Midbrain (tissue), 1 donor: ENCODE results near the gene C2orf80.
"Not testable (repeated sequence)": the region's sequence is repeated elsewhere in the genome, so short reads cannot be mapped to it uniquely, and the experiment has no call there.

Source experiments
- DNase-seq: peaks from one replicate; lab custom pipeline; 2025; lab: John Stamatoyannopoulos, UW

Gene C2orf80

DNA sequence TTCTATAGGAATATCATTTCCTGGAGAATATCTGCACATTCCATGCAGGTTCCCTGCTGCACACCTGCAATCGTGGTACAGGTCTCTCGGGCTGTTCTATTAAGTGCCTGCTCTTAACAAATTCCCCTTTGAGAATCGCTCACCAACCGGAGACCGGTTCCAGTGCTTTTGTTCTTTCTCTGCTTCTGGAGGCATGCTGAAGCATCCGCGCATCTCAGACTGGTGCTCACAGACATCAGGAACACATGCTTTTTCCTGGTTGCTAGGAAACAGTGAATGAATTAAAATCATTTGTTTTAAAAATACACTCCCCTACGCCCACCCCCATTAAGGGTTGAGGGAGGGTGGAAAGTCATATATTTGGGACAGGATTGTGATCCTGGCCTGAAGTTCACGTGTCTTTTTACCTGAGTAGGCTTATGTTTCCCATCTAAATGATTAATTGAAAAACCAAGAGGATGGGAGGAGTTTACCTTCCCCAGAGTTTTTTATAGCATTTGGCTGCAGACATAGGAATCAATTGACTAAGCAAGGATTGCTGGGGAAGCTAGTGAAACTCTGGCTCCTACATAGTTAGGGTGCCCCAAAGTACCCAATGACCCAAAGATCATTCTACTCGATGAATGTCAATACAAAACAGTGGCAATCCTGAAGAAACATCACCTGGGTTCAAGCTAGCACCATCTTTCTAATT, at the start of gene C2orf80:
TSS of gene C2orf80 (minus strand) at position 221 of the 694 bp plus-strand sequence. CDS start 3,044 bp downstream, outside the sequence.
- DNase-seq = no peak

DNA sequence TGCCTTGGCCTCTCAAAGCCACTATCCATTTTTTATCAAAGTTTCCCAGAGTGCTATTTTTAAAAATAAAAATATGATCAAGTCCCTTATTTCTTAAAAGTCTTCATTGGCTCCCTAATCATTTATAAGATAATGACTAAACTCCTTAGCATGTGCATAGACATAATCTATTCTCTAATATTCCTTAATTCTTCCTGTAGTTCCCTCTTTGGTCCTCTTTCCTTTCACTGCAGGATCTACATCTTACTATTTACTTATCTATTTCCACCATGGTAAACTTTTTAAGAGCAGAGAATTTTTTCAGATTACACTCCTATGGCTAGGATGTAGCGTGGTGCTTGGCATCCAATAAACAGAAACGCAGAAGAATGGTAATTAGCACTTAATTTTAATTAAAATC, 46.0 kb upstream of the C2orf80 start:
- no peak for DNase-seq

DNA sequence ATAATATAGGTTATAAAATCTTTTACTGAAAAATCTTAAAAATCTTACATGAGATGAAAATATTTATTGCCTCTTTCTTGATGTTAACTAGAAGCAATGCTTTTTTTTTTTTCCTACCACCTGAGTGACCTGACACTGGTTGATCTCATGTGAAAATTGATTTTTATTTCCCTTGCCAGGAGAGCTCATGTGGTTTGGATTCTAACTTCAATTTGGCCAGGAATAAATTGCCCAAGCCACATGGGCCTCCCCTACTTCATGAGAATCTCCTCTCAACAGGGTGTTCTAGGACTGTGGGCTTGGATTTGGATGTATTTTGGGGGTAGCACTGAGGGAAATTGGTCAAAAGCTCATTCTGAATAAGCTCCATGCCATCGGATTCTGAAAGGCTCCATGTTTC, 45.0 kb upstream of the C2orf80 start:
- DNase-seq = no peak

DNA sequence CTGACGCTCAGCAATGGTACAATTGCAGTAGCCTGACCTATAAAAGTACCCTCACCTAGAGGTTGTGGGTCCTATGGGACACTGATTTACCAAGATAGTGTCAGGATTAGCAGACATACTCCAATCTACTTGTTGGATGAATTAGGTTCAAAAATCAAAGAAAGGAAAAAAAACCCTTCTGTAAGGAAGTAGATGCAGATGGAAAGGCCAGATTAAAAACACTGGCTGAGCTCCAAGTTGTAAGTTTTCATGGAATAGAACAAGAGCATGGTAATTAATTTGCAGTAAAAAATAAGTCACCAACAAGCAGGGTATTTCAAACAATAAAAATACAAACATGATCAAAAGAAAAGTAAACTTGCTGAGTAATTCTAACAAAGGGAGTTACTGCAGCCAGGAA, 38.6 kb upstream of the C2orf80 start:
- DNase-seq = no peak

DNA sequence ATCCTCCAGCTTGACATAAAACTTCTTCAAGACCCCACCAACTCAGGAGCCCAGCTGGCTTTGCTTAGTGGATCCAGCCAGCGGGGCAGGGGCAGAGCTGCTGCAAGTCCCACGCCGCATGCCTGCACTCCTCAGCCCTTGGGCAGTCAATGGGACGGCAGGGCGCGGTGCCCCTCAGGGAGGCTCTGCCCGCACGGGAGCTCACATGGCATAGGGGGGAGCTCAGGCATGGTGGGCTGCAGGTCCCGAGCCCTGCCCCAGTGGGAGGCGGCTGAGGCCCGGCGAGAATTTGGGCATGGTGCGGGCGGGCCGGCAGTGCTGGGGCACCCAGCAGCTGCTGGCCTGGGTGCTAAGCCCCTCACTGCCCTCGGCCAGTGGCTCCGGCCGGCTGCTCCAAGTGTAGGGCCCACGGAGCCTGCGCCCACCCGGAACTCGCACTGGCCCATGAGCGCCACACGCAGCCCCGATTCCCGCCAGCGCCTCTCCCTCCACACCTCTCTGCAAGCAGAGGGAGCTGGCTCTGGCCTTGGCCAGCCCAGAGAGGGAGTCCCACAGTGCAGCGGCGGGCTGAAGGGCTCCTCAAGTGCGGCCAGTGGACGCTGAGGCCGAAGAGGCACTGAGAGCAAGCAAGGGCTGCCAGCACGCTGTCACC, 37.9 kb upstream of the C2orf80 start:
- DNase-seq = no peak

DNA sequence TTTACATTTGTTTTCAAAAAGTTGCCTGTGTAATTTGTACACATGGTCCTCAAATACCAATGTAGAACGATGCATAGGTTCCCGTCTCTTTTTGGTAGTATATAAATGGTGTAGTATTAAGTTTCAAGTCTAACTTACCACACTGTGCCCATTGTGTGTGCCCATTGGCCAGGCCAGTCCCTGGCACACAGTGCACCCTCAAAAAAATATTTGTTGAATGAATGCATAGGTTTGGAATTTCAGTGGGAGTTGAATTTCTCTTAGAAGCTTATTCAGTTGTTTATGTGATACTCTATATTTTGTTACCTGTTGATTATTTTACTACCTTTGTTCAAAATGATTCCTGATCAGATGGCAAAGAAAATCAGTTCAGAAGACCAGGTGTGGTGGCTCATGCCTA, 35.0 kb upstream of the C2orf80 start:
- DNase-seq = no peak

DNA sequence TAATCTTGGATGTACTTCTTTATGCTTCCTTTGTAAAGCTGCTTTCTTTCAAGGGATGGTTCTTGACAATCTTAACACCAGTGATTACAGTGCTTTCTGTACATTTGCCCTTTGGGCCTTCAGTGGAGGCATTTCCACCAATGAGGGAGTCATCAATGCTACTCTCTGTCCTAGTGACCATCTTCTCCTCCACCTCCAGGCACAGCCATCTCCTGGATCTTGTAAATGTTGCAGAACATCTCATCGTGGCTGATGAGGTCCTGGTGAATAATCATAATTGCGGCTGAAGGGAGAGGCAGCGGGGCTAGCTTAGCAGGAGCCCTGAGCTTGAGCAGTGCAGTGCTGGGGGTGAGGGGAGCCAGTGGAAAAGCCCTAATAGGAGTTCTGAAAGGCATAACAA, 32.5 kb upstream of the C2orf80 start:
- DNase-seq = no peak

DNA sequence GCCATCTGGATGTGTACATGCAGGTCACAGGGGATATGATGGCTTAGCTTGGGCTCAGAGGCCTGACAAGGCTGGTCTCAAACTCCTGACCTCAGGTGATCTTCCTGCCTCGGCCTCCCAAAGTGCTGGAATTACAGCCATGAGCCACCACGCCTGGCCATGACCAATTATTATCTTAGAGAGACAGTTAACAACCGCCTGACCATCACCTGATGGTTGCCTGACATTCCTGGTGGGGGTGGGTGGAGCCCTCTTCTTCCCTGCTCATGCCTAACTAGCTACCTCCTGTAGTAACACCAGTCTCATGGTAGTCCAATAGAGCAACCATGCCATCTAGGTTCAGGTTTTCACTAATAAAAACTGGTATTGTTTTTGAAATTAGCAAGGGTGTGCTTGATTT, 32.0 kb upstream of the C2orf80 start:
- DNase-seq = not testable (repeated sequence)

DNA sequence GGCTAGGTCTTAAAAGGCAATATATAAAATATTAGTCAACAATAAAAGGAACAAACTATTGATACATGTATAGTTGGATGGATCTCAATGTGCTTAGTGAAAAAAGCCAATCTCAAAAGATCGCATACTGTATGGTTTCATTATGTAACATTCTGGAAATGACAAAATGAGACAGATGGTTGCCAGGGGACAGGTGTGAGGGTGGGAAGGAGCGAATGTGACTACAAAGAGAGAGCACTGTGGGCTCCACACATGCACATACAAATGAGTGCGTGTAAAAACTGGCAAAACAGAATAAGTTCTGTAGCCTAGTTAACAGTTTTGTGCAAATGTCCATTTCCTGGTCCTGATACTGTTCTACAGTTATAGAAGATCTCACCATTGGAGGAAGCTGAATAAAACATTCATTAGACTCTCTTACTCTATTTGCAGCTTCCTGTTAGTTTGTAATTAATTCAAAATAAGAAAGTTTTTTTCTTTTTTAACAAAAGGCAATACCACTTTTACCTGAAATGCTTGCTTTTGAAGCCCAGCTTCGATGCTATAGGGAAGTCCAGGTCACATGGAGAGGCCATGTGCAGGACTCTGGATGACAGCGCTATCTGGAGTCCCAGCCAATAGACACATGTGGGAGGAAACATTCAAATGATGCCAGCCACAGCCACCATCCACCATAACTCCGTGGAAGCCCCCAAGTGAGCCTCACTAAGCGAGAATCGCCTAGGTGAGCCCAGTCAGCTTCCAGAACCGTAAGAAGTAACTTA, 21.0 kb upstream of the C2orf80 start:
- DNase-seq = no peak

DNA sequence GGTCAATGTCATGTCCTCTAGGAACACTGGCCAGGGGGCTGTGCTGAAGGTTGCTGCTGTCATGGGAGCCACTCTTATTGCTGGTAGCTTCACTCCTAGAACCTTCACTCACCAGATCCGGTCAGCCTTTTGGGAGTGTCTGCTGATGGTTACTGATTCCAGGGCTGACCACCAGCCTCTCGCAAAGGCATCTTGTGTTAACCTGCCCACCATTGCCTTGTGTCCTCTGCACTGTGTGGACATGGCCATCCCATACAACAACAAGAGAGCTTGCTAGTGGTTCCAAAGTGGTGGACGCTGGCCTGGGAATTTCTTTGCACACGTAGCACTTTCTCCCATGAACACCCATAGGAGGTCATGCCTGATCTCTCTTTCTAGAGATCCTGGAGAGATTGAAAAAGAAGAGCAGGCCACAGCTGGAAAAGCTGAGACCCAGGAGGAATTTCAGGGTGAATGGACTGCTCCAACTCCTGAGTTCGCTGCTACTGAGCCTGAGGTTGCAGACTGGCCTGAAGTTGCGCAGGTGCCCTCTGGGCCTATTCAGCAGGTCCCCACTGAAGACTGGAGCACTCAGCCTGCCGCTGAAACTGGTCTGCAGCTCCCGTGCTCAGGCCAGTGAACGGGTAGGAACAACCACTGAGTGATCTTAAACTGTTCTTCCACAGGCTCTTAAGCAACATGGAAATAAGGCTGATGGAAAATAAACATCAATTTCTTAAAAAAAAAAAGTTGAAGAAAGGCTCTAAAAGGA, 18.7 kb upstream of the C2orf80 start:
- DNase-seq = no peak

DNA sequence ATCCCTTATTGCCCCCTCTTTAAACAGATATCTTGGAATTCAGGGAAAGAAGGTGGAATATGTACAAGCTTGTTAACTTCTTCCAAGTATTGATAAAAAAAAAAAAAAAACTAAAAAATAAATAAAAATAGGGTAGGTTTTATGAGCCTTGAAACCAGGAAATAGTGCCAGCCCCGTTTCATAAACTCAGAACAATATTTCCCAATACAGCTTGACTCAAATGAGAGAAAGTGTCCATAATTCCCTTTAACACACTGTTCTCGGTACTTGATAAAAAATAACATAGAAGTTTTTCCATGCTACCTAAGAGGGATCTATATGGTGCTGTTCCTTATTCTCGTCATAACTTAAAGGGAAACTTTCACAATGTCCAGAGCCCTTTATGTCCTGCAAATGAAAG, 17.9 kb upstream of the C2orf80 start:
- no peak for DNase-seq

DNA sequence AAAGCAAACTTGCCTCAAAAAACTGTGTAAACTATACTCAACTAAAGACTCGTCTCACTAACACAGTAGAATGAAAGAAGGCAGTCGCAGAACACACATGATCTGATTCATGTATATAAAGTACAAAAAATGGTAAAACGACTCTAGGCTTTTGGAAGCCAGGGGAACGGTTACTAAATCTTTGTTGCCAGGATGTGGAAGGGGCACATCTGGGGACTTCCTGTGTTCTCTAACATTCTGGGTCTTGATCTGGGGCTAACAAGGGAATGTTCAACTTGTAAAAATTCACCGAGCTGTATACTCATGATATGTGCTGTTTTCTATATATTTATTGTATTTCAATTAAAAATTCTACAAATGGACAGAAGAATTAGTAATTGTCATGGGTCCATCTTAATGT, 14.3 kb upstream of the C2orf80 start:
- DNase-seq = no peak

DNA sequence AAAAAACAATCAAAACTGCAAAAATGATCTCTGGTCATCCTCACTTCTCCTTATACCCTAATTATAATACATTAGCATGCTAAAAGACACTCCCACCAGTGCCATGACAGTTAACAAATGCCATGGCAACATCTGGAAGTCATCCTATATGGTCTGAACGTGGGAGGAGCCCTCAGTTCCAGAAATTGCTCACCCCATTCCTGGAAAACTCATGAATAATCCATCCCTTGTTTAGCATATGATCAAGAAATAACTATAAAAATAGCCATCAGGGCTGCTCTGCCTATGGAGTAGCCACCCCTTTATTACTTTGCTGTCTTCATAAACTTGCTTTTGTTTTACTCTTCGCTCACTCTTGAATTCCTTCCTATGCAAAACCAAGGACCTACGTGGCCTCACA, 5.7 kb upstream of the C2orf80 start:
- no peak for DNase-seq

DNA sequence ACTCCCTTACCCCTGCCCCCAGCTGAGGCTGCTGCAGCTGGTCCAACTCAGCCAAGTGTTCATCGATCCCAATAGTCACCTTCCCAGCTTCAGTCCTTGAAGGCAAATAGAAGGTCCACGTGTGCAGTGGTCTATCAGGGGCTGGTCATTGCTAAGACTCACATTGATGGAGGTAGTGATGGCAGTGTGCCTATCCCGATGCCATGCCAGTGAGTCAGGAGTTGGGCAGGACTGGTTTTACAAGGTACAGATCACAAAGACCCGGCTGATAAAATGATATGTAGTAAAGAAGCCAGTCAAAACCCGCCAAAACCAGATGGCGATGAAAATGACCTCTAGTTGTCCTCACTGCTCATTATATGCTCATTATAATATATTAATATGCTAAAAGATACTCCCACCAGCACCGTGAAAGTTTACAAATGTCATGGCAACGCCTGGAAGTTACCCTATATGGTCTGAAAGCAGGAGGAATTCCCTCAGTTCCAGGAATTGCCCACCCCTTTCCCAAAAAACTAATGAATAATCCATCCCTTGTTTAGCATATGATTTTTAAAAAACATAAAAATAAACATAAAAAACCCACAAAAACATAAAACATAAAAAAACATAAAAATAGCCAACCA, 2.9 kb upstream of the C2orf80 start:
- DNase-seq = no peak

DNA sequence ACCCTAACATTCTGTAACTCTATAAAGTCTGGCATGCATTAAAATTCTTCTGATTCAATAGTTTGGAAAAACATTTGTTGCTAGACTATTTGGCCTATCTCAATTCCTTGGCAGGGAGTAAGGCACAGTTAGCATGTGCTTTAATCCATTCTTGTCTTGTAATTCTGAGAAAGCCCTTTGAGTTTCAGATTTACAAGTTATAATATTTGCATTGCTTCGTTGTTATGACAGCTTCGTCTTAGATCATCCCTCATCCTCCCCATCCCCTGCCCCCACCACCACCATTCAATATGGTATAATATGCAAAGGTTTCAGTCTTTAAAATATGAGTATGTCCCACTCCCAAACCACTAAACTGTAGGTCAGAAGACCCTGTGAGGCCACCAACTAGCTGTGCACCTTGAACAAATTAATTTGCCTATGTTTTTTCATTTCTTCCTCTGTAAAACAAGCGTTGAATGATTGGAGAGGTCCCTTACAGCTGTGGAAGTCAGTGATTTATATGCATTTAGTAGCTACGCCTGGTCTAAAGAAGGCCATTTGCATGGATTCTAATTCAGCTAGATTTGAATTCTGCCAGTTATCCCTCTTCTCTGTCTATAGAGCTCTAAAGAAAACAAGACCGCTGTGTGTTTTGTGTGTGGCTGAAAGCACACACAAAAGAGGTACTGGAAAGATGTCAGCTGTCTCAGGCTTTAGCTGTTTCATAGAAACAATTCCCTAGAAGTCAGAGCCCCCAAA, 591 bp downstream of the C2orf80 start:
- no peak for DNase-seq

DNA sequence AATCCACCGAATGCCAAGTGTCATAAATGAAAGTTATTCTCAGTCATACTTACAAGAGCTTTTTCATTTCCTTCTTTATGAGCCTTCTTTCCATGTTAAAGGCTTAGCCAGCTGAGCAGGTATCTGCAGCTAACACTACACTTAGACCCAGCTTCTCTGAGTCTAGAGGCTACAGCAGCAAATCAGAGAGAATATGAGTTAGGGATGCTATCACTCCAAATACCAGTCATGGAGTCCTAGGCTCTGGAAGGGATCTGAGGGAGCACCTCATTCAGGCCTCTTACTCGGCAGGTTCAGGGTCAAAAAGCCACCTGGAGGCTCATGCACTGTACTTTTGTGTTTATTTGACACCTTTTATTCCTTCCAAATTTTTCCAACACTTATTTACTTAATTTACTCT, 2.9 kb downstream of the C2orf80 start:
- no peak for DNase-seq

DNA sequence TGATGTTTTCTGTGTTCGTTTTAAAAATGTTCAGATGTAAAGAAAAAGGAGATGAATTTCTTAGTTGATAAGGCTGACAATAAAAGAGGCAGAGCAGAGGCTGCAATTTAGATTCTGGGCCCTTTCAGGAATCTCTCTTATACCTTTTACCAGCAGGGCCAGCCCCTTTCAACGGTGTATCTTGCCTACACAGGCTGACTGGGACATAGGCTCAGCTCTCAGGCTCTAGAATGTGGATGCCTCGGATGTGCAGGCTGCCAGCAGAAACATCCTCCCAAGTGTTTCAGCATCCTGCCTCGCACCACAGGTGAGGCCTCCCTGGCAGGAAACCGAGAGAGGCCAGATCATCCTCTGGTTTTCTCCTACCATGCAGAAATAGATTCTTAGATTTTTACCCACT, 3.4 kb downstream of the C2orf80 start:
- no peak for DNase-seq

DNA sequence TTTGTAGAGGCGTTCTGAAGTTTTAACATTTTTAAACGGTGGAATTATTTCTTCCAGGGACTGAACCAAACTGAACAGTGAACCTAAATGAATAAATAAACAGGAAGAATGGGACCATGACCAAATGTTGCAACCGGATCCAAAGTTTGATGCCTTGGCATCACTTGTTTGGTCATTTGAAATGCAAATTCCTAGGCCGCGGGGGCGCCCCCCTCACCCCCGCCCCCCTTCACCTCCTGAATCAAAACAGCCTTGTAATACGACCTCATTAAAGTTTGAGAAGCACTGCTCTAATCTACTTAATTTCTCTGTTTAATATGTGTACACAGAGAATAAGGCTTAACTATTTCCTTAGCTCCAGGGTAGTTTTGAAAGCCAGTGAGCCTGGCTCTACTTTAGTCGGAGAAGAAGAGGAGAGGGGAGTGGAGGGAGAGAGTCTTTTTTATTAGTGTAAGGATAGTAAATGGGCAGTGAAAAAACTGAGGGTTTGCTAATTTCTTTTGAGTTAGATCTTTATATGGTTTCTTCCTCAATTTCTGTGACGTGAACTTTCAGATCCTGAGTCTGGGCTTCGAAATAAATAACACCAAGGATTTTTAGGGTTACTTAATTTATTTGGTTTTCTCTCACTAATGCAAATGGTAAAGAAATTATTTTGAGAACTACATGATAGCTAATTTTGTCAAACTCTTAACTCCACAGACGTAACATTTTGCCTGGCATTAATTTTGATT, 5.7 kb downstream of the C2orf80 start:
- no peak for DNase-seq

DNA sequence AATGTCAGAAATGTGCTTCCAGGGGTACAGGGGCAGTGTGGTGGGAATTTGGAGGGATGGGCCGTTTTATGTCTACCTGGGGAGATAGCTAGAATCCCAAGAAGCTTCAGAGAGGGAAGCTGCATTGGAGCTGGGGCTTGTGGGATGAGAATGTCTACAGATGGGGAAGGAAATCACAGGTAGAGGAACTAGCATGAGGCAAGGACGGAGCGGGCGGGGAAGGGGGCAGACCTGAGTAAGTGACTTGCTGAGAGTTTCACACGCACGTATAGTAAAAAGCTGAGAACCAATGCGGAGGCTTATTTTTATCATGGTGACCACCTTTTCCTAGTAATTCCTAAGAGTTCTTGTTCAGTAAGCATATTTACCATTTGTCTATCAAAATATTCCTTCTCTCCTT, 6.3 kb downstream of the C2orf80 start:
- DNase-seq = no peak

DNA sequence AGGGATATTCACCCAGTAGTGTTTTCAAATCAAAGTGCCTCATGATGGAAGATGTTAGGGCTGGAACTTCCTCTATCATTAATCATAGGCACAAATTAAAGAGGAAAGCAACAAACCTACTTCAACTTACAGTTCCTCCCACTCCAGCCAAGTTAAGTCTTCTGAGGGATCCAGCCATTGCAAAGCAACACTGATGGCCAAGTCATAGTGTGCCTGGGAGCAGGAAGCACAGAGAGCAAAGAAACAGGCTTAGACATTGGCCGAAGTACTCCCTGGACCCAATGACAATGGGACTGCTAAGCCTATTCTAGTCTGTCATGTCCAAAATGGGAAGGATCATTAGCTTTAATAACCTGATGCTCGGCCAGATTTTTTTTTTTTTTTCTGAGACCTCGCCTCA, 7.0 kb downstream of the C2orf80 start:
- DNase-seq = no peak
